Measurements from ENCODE around the gene CHPT1.

- TF ChIP-seq CTCF (IDR thresholded peaks at IDR 0.05) (no peak), ZFX (IDR thresholded peaks at IDR 0.05; ENCODE audit: borderline replicate concordance) (no peak)
Measured at GRCh38 chr12:101664992-101665391, 32.4 kb upstream of the CHPT1 start.

All from 22Rv1 (cell line).